Measurements from ENCODE around the gene TRIM17. TPM values are rescaled to one million over a fixed set of nuclear protein-coding genes. Genes with fewer than 3 reads are reported as not detected.

Gene TRIM17
- total RNA-seq, 1 experiment from 2014 or later: 0.54 TPM

DNA sequence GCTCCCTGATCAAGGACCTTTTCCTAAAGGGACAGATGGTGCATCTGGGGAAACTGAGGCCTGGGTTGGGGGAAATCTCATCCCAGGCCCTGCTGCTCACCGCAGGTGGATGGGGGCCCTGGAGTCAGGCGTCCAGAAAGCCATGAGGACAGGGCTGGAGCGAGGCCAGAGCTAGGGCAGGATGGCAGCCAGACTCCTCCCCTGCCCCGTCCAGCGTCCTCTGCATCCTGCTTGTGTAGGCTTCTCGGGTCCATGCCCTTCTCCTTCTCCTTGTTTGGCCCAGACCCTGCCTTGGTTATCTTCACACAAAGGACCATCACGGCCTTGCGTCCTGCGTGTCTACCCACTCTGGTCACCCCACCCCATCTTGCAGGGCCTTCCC lies 53.0 kb downstream of the TRIM17 start:
- POLR2A ChIA-PET (ENCODE audit: low non-redundant PET): no interaction called here
- Histone ChIP-seq H3K4me1 (ENCODE audit: insufficient read depth, low read length, poor library complexity, severe bottlenecking) (no peaks in the 10 kb centered on the region), H3K9me3 (ENCODE audit: low read depth, low read length, poor library complexity, severe bottlenecking) (no peaks in the 10 kb centered on the region), H3K36me3 (ENCODE audit: insufficient read depth, low read length, poor library complexity, severe bottlenecking) (no peaks in the 10 kb centered on the region), H3K27me3 (replicated peaks; ENCODE audit: insufficient read depth, low read depth, low read length, poor library complexity) (no peaks in the 10 kb centered on the region), H3K27ac (ENCODE audit: low read depth, low read length, poor library complexity, severe bottlenecking) (no peak overlapping the region), H3K4me3 (ENCODE audit: low read depth, low read length, poor library complexity, severe bottlenecking) (no peak overlapping the region)
- no peak for DNase-seq (ENCODE audit: low spot score)
- no TSS peak for BruUV-seq (replicated peaks)
- CTCF ChIA-PET: no interaction called here
- TF ChIP-seq CTCF (conservative IDR thresholded peaks at IDR 0.05; ENCODE audit: low read depth, low read length) (no peak), EZH2 (IDR thresholded peaks at IDR 0.05; ENCODE audit: borderline replicate concordance, low read depth, low read length, poor library complexity, severe bottlenecking) (no peak)
- intact Hi-C loops (cut with micrococcal nuclease; ENCODE audit: unreplicated experiment): no loop called here

DNA sequence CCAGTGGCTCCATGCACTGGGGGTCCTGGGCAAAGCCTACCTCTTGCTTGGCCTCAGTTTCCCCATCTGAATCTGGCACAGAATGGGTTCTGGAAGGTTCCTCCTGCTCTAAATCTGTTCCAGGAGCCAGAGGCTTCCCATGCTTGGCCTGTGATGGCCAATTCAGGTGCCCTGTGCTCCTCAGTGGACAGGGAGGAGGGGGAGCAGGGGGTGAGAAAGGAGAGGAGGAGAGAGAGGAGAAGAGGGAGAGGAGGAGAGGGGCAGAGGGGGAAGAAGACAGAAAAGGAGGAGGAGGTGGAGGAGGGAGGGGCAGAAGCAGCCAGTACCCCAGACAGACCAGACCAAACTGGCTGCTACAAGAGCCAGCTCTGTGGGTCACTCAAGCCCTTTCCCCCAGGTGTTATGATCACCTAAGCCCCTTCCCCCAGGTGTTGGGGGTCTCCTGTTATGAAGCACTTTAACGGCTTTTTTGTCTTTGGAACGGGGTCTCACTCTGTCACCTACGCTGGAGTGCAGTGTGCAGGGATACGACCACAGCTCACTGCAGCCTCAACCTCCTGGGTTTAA lies 53.7 kb downstream of the TRIM17 start:
- BruUV-seq (replicated peaks): no TSS peak
- Histone ChIP-seq H3K27ac (ENCODE audit: low read depth, low read length, poor library complexity, severe bottlenecking) (no peak overlapping the region), H3K9me3 (ENCODE audit: low read depth, low read length, poor library complexity, severe bottlenecking) (no peaks in the 10 kb centered on the region), H3K4me3 (ENCODE audit: low read depth, low read length, poor library complexity, severe bottlenecking) (no peak overlapping the region), H3K4me1 (ENCODE audit: insufficient read depth, low read length, poor library complexity, severe bottlenecking) (no peaks in the 10 kb centered on the region), H3K36me3 (ENCODE audit: insufficient read depth, low read length, poor library complexity, severe bottlenecking) (no peaks in the 10 kb centered on the region), H3K27me3 (replicated peaks; ENCODE audit: insufficient read depth, low read depth, low read length, poor library complexity) (no peaks in the 10 kb centered on the region)
- intact Hi-C loops (cut with micrococcal nuclease; ENCODE audit: unreplicated experiment): no loop called here
- ChIA-PET CTCF (no interaction called here), POLR2A (ENCODE audit: low non-redundant PET) (no interaction called here)
- no peak for DNase-seq (ENCODE audit: low spot score)
- TF ChIP-seq CTCF (conservative IDR thresholded peaks at IDR 0.05; ENCODE audit: low read depth, low read length): no peak

GRCh38 chr1:228362141-228362883 lies 54.3 kb downstream of the TRIM17 start:
- no TSS peak for BruUV-seq (replicated peaks)
- no peak overlapping the region for H3K27ac ChIP-seq (ENCODE audit: low read depth, low read length, poor library complexity, severe bottlenecking)
- no peaks in the 10 kb centered on the region for H3K9me3 ChIP-seq (ENCODE audit: low read depth, low read length, poor library complexity, severe bottlenecking)
- POLR2A ChIA-PET (ENCODE audit: low non-redundant PET): no interaction called here
- no peak for DNase-seq (ENCODE audit: low spot score)
- TF ChIP-seq CTCF (conservative IDR thresholded peaks at IDR 0.05; ENCODE audit: low read depth, low read length): no peak
- no peak for TF ChIP-seq EZH2 (IDR thresholded peaks at IDR 0.05; ENCODE audit: borderline replicate concordance, low read depth, low read length, poor library complexity, severe bottlenecking)
- intact Hi-C loops (cut with micrococcal nuclease; ENCODE audit: unreplicated experiment): no loop called here
- no peaks in the 10 kb centered on the region for H3K27me3 ChIP-seq (replicated peaks; ENCODE audit: insufficient read depth, low read depth, low read length, poor library complexity)
- no peak overlapping the region for H3K4me3 ChIP-seq (ENCODE audit: low read depth, low read length, poor library complexity, severe bottlenecking)
- no peaks in the 10 kb centered on the region for H3K36me3 ChIP-seq (ENCODE audit: insufficient read depth, low read length, poor library complexity, severe bottlenecking)
- no peaks in the 10 kb centered on the region for H3K4me1 ChIP-seq (ENCODE audit: insufficient read depth, low read length, poor library complexity, severe bottlenecking)
- CTCF ChIA-PET: no interaction called here
